Endothelial cell of umbilical vein (primary cell): Measurements from ENCODE around the gene PSPN. TPM values are rescaled to one million over a fixed set of nuclear protein-coding genes. Genes with fewer than 3 reads are reported as not detected.

Experiments used
- BruUV-seq: library from RNA; stranded (reverse); fragments of 400-500 nt; replicated peaks from 2 replicates; lab custom pipeline; 2021; lab: Mats Ljungman, UMichigan
- CTCF ChIA-PET: fragments of 300-600, 350-600 bp; sonication (Branson Sonifier 250); formaldehyde crosslinking; loops from one replicate; lab custom pipeline; 2021; ENCODE audit warnings: antibody characterized with exemption, inconsistent platforms; lab: Charles Lee
- POLR2A ChIA-PET: fragments of 300-600, 350-600 bp; sonication (Branson Sonifier 250); formaldehyde crosslinking; loops from one replicate; lab custom pipeline; 2021; ENCODE audit warnings: antibody characterized with exemption, inconsistent platforms; lab: Charles Lee
- DNase-seq: peaks from one replicate; pipeline ENCODE4 v3.0.0-alpha.2; 2011; ENCODE audit warnings: low read depth, low spot score
- FAIRE-seq: peaks from 2 replicates; lab custom pipeline; 2011; peaks lifted over from hg19 to GRCh38; lab: Jason Lieb, UNC
- H2AFZ ChIP-seq: 2 replicates; pipeline ENCODE4 v1.6.0; 2012; ENCODE audit warnings: low read depth, low read length, control low read depth, inconsistent platforms
- H3K27ac ChIP-seq: 2 replicates; pipeline ENCODE4 v1.5.1; 2011; ENCODE audit warnings: low read depth, mild to moderate bottlenecking, control low read depth, low read length, moderate library complexity; ENCODE audit not compliant: insufficient read depth
- H3K27me3 ChIP-seq, 2 experiments: 2 replicates each; pipeline versions ENCODE4 v1.6.0 to v1.6.1; 2011; ENCODE audit warnings: low read length in 2 of 2, mixed read lengths in 1 of 2; ENCODE audit not compliant: control insufficient read depth in 2 of 2, insufficient read depth in 2 of 2
- H3K36me3 ChIP-seq, 2 experiments: 2 replicates in 1 of 2; 3 replicates in 1 of 2; pipeline ENCODE4 v1.5.1; 2011; ENCODE audit warnings: low read length in 2 of 2, mild to moderate bottlenecking in 1 of 2, moderate library complexity in 1 of 2; ENCODE audit not compliant: control insufficient read depth in 2 of 2, insufficient read depth in 2 of 2; ENCODE audit errors: extremely low read depth in 1 of 2
- H3K4me1 ChIP-seq: 3 replicates; pipeline ENCODE4 v1.5.1; 2011; ENCODE audit warnings: mild to moderate bottlenecking, low read length; ENCODE audit not compliant: control insufficient read depth, insufficient read depth; ENCODE audit errors: extremely low read depth
- H3K4me2 ChIP-seq: 2 replicates; pipeline ENCODE4 v1.6.1; 2011; ENCODE audit warnings: low read length, control low read depth, mixed read lengths; ENCODE audit not compliant: insufficient read depth
- H3K4me3 ChIP-seq, 3 experiments: fragments of 200-600 bp in 1 of 3; sonication (generic), shearing (Covaris generic) in 1 of 3; replicated peaks in 1 of 3; 2 replicates each; pipeline ENCODE4 v1.5.1; 2011 to 2016; ENCODE audit warnings: control low read depth in 3 of 3, low read length in 3 of 3, mild to moderate bottlenecking in 2 of 3, inconsistent platforms in 1 of 3, low read depth in 1 of 3, moderate library complexity in 1 of 3; ENCODE audit not compliant: insufficient read depth in 1 of 3
- H3K79me2 ChIP-seq: 2 replicates; pipeline ENCODE4 v1.6.0; 2012; ENCODE audit warnings: low read length, inconsistent platforms; ENCODE audit not compliant: control insufficient read depth, insufficient read depth
- H3K9ac ChIP-seq: replicated peaks from 2 replicates; pipeline ENCODE3; 2011; ENCODE audit warnings: low read length, control low read depth; ENCODE audit not compliant: insufficient read depth; ENCODE audit errors: extremely low read depth
- H3K9me1 ChIP-seq: replicated peaks from 3 replicates; pipeline ENCODE4 v1.6.0; 2011; ENCODE audit warnings: mild to moderate bottlenecking, low read length; ENCODE audit not compliant: control insufficient read depth, insufficient read depth; ENCODE audit errors: extremely low read depth
- H3K9me3 ChIP-seq: replicated peaks from 2 replicates; pipeline ENCODE4 v1.5.1; 2012; ENCODE audit warnings: low read length, inconsistent platforms; ENCODE audit not compliant: control insufficient read depth, insufficient read depth
- H4K20me1 ChIP-seq: replicated peaks from 2 replicates; pipeline ENCODE3; 2011; ENCODE audit warnings: mild to moderate bottlenecking, low read length; ENCODE audit not compliant: control insufficient read depth, insufficient read depth; ENCODE audit errors: extremely low read depth
- EZH2 ChIP-seq: IDR thresholded peaks from 2 replicates; pipeline ENCODE4 v1.6.1; 2012; ENCODE audit warnings: borderline replicate concordance, low read depth, mild to moderate bottlenecking, moderate library complexity, low read length, inconsistent platforms; ENCODE audit not compliant: severe bottlenecking
- FOS ChIP-seq: IDR thresholded peaks from 2 replicates; pipeline ENCODE4 v1.6.1; 2011; ENCODE audit warnings: mild to moderate bottlenecking, low read length, moderate library complexity, borderline replicate concordance; ENCODE audit not compliant: insufficient read depth
- GATA2 ChIP-seq: IDR thresholded peaks from 2 replicates; pipeline ENCODE4 v1.7.0; 2011; ENCODE audit warnings: low read depth, mild to moderate bottlenecking, moderate library complexity, mixed read lengths, low read length; ENCODE audit not compliant: insufficient read length, insufficient read depth
- JUN ChIP-seq: IDR thresholded peaks from 2 replicates; pipeline ENCODE4 v1.6.1; 2011; ENCODE audit warnings: borderline replicate concordance, low read depth; ENCODE audit not compliant: insufficient read length, insufficient read depth
- MYC ChIP-seq: IDR thresholded peaks from one replicate; pipeline ENCODE4 v1.6.1; 2011; ENCODE audit warnings: mild to moderate bottlenecking, low read depth, low read length
- POLR2A ChIP-seq: IDR thresholded peaks from 2 replicates; pipeline ENCODE4 v1.6.1; 2012; ENCODE audit warnings: low read depth, mild to moderate bottlenecking, control low read depth, low read length
- POLR2AphosphoS5 ChIP-seq: IDR thresholded peaks from 2 replicates; pipeline ENCODE4 v1.6.1; 2012; ENCODE audit warnings: low read depth, mild to moderate bottlenecking, control low read depth, low read length, moderate library complexity; ENCODE audit not compliant: insufficient read depth
- dilution Hi-C: fragments of 300-500 bp; cut with MboI; formaldehyde crosslinking; loops from one replicate; pipeline ENCODE4 v1.15.0; 2019; ENCODE audit warnings: low sequenced_read_pairs; ENCODE audit not compliant: extremely low pct_ligation_motif_present
- intact Hi-C: fragments of 100-400 bp; cut with micrococcal nuclease; formaldehyde crosslinking; loops from one replicate; pipeline ENCODE4 v1.10.0; 2022
- polyA plus RNA-seq, 4 experiments: library from polyadenylated mRNA; depleted of rRNA in 3 of 4; stranded (reverse) in 3 of 4; unstranded in 1 of 4; fragments of >200 nt; gene quantifications; 2 replicates each; pipeline versions ENCODE4 v1.2.1 to v1.2.3, GENCODE V29; 2011 to 2012; ENCODE audit warnings: missing spikeins in 1 of 4
- total RNA-seq: library from RNA; stranded (reverse); gene quantifications from 2 replicates; pipeline ENCODE4 v1.2.3, GENCODE V29; 2021
- TF ChIP-seq, protein P1 (sequence below): IDR thresholded peaks from 2 replicates; pipeline ENCODE4 v1.6.1; 2011; ENCODE audit not compliant: insufficient read depth, insufficient read length
- TF ChIP-seq, protein P2 (sequence below), 2 donors: IDR thresholded peaks; 1 replicate in 1 of 2; 2 replicates in 1 of 2; pipeline ENCODE4 v1.5.1; 2011; ENCODE audit warnings: low read length in 2 of 2, mild to moderate bottlenecking in 2 of 2, moderate library complexity in 2 of 2, control low read depth in 1 of 2, inconsistent platforms in 1 of 2, low read depth in 1 of 2; ENCODE audit not compliant: insufficient read depth in 1 of 2; ENCODE audit errors: extremely low read depth in 1 of 2

PSPN gene
- total and polyA plus RNA-seq, 2 donors (not counting 3 experiments of a cell fraction or from before 2014, with no cell fraction given), result 0.84 to 1.0 TPM

DNA sequence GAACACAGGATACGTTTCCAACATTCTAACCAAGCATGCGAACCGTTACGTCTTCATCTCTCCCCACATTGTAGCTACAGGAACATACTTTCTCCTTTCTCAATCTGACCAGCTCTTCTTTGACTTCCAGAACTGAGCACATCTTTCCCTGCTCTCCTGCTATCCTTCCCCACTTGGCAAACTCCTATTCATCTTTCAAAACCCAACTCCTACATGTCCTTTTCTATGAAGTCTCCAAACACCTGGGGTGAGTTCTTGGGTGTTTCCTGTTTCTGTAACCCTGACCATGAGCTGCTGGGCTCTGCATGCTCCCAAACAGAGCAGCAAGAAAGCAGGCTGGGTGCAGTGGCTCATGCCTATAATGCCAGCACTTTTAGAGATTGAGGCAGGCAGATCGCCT lies 48.9 kb downstream of the PSPN start:
- ChIA-PET POLR2A (no interaction called here), CTCF (interaction anchor here (0.6 to 1.8 kb wide), 4 partner anchors 11 to 304 kb away, joined by 3 to 6 read pairs (median 4); no protein-coding TSS in a partner anchor)
- H3K9me3 ChIP-seq, result no peaks in the 10 kb centered on the region
- H3K9ac ChIP-seq, result no peak overlapping the region
- H3K79me2 ChIP-seq, result no peaks in the 10 kb centered on the region
- dilution Hi-C loops, result no loop called here
- TF ChIP-seq FOS, result no peak
- no peak for TF ChIP-seq POLR2AphosphoS5
- no peak for TF ChIP-seq EZH2
- TF ChIP-seq GATA2, result no peak
- TF ChIP-seq POLR2A, result no peak
- no peak for TF ChIP-seq JUN
- no peak overlapping the region for H3K27ac ChIP-seq
- DNase-seq, result no peak
- H4K20me1 ChIP-seq, result no peaks in the 10 kb centered on the region
- peaks cover 0 to 2% of the 10 kb centered on the region in 2 experiments for H3K27me3 ChIP-seq
- H2AFZ ChIP-seq, result no peak overlapping the region
- H3K36me3 ChIP-seq, result no peaks in the 10 kb centered on the region
- no peaks in the 10 kb centered on the region for H3K4me1 ChIP-seq
- BruUV-seq, result no TSS peak
- no peak overlapping the region for H3K4me2 ChIP-seq
- intact Hi-C loops, result no loop called here
- no peaks in the 10 kb centered on the region for H3K9me1 ChIP-seq
- FAIRE-seq, result no peak
- H3K4me3 ChIP-seq, result no peak overlapping the region

DNA sequence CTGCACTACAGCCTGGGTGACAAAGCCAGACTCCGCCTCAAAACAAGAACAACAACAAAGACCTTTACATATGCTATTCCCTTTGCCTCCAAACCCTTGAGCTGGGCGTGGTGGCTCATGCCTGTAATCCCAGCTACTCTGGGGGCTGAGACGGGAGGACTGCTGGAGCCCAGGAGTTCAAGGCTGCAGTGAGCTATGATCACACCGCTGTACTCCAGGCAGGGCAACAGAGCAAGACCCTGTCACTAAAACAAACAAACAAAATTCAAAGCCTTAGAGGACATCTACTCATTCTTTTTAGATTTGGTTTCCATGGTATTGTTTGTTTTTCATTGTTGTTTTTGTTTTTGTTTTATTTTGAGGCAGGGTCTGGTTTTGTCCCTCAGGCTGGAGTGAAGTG lies 50.1 kb downstream of the PSPN start:
- Histone ChIP-seq H3K4me1 (no peaks in the 10 kb centered on the region), H3K27ac (no peak overlapping the region), H3K9me1 (no peaks in the 10 kb centered on the region), H2AFZ (no peak overlapping the region), H3K36me3 (no peaks in the 10 kb centered on the region), H3K4me3 (no peak overlapping the region), H3K9ac (no peak overlapping the region), H3K79me2 (no peaks in the 10 kb centered on the region), H3K27me3 (peaks cover 0 to 2% of the 10 kb centered on the region in 2 experiments), H3K4me2 (no peak overlapping the region), H3K9me3 (no peaks in the 10 kb centered on the region), H4K20me1 (no peaks in the 10 kb centered on the region)
- TF ChIP-seq, protein P1, sequence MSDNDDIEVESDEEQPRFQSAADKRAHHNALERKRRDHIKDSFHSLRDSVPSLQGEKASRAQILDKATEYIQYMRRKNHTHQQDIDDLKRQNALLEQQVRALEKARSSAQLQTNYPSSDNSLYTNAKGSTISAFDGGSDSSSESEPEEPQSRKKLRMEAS, result no peak
- no peak for TF ChIP-seq JUN
- no peak for TF ChIP-seq MYC
- TF ChIP-seq POLR2A, result no peak
- no peak for TF ChIP-seq EZH2
- TF ChIP-seq, protein P2, sequence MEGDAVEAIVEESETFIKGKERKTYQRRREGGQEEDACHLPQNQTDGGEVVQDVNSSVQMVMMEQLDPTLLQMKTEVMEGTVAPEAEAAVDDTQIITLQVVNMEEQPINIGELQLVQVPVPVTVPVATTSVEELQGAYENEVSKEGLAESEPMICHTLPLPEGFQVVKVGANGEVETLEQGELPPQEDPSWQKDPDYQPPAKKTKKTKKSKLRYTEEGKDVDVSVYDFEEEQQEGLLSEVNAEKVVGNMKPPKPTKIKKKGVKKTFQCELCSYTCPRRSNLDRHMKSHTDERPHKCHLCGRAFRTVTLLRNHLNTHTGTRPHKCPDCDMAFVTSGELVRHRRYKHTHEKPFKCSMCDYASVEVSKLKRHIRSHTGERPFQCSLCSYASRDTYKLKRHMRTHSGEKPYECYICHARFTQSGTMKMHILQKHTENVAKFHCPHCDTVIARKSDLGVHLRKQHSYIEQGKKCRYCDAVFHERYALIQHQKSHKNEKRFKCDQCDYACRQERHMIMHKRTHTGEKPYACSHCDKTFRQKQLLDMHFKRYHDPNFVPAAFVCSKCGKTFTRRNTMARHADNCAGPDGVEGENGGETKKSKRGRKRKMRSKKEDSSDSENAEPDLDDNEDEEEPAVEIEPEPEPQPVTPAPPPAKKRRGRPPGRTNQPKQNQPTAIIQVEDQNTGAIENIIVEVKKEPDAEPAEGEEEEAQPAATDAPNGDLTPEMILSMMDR (IDR thresholded peaks at IDR 0.05; ENCODE audit: extremely low read depth in 1 of 2, insufficient read depth in 1 of 2, low read depth in 1 of 2, low read length in 2 of 2), result no peak
- TF ChIP-seq POLR2AphosphoS5, result no peak
- no peak for TF ChIP-seq FOS
- no peak for TF ChIP-seq GATA2
- FAIRE-seq (no peak), DNase-seq (no peak)
- intact Hi-C loops, result no loop called here
- ChIA-PET CTCF (no interaction called here), POLR2A (no interaction called here)
- BruUV-seq, result no TSS peak
- dilution Hi-C loops, result no loop called here
